Activated CD4-positive, alpha-beta T cell treated with anti-CD3 and anti-CD28 coated beads, Interleukin-2, amount 50 U/mL, for 24 hours (primary cell): ENCODE measurements around the gene SIX1.

ENCODE experiments used
- DNase-seq, 2 donors: peaks; one replicate each; pipeline ENCODE4 v3.0.0-alpha.2; 2020; ENCODE audit warnings: low read depth in 1 of 2, low spot score in 1 of 2

Gene SIX1

DNA sequence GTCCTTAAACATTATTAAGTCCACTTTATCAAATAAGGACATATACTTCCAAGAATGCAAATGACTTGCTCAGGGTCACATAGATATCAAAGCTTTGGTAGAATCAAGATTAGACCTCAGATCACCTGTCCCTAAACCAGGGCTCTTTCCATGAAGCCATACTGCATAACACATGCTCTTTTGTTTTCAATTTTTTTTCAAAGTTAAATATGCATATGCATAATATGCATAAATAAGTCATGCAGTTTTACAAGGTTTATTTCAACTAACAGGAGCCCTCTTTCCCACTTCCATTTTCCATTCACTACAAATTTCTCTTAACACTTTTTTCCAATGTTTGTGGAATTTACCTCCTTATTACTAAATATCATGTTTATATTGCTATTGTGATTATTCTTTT is 53.1 kb downstream of the SIX1 start:
- no peak for DNase-seq

DNA sequence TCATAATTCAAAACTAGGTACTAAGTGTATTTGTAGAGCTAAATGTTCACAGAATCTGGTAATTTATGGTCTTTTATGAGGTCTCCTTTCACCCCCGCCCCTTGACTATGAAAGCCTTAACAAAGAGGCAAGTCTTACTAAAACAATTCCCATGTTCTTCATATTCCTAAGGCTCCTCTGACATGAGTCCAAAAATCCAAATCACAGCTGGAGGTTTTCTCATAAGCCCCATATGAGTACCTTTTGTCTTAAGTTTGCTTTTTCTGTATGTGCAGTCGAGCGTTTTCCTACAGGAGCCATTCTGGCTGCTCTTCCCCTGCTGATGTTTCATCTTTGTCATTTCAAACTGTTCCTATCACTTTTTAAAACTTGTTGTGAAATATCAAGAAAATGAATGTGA is 55.2 kb downstream of the SIX1 start:
- DNase-seq, result no peak
